GM15510 (cell line): Measurements from ENCODE around the gene COL4A2.

Experiments used
- POLR2A ChIP-seq: IDR thresholded peaks from 3 replicates; pipeline ENCODE4 v1.6.1; 2011; ENCODE audit warnings: borderline replicate concordance; ENCODE audit not compliant: insufficient read length; ENCODE audit errors: extremely low read depth

Gene COL4A2

DNA sequence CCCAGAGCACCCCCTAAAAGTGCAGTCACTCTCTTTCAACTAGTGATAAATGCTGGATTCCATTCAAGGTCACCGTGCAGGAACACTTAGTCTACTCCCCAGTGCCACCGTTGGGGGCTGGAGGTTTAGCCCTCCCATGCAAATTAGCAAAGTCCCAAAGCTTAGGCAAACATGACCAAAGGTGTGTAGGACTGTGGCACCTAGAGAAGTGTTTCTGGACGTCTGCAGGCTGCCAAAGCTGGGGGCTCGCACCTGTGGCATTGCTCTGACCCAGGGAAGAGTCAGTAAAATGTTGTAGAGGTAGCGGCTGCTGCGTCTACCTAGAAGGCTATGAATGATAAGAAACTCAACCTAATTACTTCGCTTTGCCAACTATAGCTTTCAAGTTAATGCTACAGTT is 14.0 kb upstream of the COL4A2 start:
- TF ChIP-seq POLR2A: no peak

DNA sequence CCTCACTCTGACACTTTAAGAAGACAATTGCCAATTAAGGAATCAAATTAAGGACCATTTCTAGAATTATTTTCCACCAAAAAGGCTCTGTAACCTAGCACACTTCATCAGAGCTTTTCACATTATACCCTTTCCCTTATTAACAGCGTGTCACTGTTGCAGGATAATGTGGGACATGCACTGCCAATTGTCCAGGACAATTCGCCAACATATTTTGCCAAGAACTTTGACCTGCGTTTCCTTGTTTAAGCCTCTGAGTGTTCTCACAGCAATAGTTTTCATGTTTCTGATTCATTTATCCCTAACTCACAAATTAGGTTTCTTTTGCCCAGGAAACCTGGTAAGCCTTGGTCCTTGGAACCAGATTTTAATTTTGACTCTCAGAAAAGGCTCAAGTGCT is 13.4 kb upstream of the COL4A2 start:
- no peak for TF ChIP-seq POLR2A

DNA sequence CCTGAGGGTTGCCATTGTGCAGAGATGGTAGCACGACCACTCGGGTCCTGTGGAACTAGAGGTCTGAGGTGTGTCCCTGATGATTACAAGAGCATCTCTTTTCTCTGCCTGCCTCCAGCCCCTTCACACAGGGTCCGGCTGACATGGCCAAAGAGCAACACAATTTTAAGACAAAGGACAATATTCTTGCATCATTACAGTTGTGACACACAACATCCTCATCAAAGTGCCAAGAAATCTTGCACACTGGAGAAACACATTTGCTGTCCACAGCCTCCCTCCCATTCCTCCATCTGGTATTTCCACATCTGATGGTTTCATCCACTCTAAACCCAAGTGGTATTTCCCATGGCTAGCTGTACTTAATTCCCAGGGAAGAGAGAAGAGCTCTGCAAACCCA is 12.9 kb upstream of the COL4A2 start:
- TF ChIP-seq POLR2A: no peak

- no peak for TF ChIP-seq POLR2A
These were observed 12.5 kb upstream of the COL4A2 start for GRCh38 chr13:110294622-110295021.

GRCh38 chr13:110297011-110297410 is 10.1 kb upstream of the COL4A2 start:
- no peak for TF ChIP-seq POLR2A

DNA sequence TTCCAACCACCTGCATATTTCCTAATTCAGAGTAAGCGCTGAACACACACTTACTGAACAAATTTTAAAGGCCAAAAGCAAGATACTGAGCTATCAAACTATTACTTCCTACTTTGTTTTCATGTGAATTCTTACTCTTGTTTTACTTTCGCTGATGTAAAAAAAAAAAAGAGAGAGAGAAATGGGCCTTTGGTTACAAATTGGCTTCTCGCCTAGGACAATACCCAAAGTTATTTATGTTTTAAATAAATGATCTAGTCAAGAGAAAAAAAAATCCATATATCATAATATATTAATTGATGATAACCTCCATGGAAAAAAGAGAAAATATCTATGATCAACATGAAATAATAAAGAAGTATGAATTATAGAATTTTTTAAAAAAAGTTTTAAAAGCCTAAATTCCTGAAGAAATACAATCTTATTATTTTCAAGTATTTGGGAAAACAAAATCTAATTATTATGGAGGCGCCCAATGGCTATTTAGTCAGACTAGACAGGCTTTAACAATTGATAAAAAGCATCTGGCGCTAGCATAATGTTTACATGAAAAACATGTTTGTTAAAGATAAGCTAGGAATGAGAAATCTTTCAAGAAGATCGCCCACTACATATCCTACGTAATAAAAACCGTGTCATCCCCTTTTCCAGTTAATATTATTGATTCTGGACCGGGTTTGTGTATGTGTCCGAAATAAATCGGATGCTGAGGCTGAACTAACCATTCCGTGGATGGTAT is 9.1 kb upstream of the COL4A2 start:
- TF ChIP-seq POLR2A: no peak

DNA sequence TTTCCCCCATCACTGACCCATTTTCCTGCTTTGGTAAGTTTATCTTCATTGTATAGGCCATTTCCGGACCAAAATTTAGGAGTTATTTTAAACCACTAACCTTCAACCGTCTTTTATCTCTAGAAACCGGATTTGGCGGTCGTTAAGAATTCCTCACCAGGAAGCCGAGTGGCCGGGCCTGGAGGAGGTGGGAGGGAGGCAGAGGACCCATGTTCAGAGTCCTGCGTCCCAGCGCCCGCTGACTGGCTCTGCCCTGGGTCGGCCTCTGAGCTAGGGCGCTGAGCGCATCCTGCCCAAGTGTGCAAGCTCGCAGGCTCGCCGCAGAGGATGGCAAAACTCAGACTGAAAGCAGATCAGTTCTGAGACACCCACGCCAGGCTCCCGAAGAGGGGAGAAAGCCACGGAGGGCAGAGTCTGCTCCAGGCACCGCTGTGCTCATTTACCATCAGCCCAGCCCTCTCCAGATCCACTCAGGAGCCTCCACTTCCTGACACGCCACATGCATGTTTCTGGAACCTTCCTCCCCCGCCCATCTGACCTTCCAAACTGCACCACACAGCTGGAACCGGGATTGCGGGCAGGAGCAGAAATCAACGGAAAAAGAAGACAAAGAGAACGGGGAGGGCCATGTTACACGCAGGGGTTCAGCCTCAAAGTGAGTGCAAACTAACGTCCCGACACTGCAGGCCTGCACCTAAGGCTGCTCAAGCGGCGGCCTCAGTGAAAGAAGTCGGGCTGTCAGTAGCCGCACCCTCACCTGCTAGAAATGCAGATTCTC is 8.4 kb upstream of the COL4A2 start:
- no peak for TF ChIP-seq POLR2A

DNA sequence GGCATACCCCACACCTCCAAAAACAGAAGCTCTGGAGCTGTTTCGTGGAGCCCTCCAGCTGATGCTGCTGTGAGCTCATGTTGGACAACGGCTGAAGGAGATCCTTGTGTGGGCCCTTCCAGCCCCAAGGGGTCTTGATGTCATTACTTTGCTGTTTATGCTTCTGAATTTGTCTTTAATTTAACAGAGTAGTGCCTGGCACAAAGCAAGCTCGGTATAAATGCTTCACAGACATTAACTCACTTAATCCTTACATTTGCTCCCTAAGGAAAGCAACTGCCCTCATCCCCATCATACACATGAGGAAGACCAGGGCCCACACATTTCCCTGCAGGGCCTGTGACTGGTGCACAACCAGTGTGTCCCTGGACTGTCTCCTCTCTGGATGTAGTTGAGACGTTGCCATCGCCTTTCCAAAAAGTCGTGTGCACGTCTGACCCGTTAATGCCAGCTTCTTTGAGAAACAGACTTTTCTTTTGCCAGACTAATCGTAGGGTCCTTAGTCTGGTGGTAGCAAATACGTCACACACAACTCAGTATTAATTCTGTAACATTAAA is 7.7 kb upstream of the COL4A2 start:
- TF ChIP-seq POLR2A: no peak

- no peak for TF ChIP-seq POLR2A
These were observed 6.8 kb upstream of the COL4A2 start for GRCh38 chr13:110300090-110300815.

DNA sequence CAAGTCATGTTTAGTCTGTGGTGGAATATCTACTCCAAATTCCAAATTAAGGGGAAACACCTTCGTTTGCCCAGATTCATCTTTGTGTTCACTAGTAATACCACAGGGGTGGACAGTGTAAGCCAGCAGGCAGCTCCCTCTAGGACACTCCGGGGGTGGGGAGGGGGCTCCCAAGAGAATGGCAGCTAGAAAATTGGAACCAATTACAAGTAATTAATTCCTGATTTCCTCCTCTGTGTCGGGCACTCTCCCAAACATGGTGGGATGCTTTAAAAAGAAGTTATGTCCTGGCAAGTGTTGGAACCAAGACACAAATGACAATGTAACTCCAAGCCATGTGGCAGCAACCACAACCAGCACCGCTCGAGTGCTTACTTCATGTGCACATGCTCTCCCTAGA is 6.0 kb upstream of the COL4A2 start:
- TF ChIP-seq POLR2A: no peak

GRCh38 chr13:110301606-110302553 is 5.2 kb upstream of the COL4A2 start:
- TF ChIP-seq POLR2A: no peak

DNA sequence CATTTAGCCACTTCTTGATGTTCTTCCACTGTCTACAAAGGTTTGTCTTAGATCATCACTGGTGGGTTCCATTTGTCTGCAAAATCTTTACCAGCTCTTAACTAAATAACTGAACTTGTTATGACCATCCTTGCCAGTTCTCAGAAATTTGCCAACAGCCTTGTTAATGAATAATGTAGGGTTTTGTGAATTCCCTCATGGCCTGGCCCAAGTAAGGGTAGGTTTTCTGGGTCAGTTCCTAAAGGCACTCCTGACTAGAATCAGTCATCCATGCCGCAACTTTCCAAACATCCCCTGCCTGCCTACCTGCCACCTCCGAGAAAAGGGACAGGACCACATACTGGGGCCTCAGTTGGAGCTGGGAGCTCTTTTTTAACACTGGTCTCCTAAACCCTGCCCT is 4.1 kb upstream of the COL4A2 start:
- no peak for TF ChIP-seq POLR2A

DNA sequence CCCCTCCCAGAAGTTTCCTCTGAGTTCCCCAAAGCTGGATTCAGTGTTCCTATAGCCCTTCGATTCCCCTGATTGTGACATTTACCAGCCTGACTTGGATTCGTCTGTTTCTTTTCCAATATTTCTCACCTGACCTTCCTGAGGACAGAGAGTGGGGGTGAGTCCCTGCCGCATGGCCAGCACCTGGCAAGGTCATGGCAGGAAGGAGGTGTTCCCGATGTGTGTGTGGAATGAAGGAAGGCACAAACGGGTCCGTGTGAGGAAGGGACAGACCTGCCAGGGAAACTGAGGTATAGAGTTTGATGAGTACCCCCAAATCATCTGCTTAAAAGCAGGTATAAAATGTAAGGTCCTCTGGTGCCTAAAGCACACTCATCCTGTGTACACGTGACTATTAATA is 3.4 kb upstream of the COL4A2 start:
- no peak for TF ChIP-seq POLR2A

DNA sequence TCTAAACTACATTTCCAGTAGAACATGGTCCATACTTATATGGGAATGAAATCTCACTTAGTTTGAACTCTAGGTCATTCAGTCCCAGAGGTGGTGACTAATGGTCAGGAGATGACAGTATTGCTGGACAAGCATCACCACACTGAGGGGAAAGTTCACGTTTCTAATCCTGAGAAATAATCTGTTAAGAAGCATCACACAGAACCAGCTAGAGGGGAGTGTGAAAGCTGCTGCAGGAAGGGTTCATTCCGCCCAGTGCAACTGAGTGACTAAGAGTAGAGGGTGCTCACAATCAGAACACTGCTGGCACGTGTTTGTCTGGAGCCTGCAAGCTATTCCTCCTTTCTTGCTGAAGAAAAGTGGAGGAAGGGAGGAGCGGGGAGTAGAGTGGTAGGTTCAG is 2.8 kb upstream of the COL4A2 start:
- TF ChIP-seq POLR2A: no peak
